ENCODE results near the gene RFC1.

GRCh38 chr4:39286263-39286662 is 79.9 kb downstream of the RFC1 start:
- TF ChIP-seq EZH2phosphoT487 (IDR thresholded peaks at IDR 0.05; ENCODE audit: insufficient read depth, low read depth) (no peak), EZH2 (IDR thresholded peaks at IDR 0.05; ENCODE audit: insufficient read depth, poor library complexity, severe bottlenecking) (no peak)

All from GM23248 (cell line).